IPS-18a (cell line): Measurements from ENCODE around the gene NHS.

Source experiments
- H3K27ac ChIP-seq: one replicate; pipeline ENCODE4 v1.5.1; 2013; ENCODE audit warnings: low read length
- H3K27me3 ChIP-seq: one replicate; pipeline ENCODE4 v1.6.1; 2013; ENCODE audit warnings: mild to moderate bottlenecking, low read length; ENCODE audit not compliant: control insufficient read depth, insufficient read depth
- H3K36me3 ChIP-seq: one replicate; pipeline ENCODE4 v1.6.1; 2013; ENCODE audit warnings: low read depth, low read length; ENCODE audit not compliant: control insufficient read depth
- H3K4me1 ChIP-seq: one replicate; pipeline ENCODE4 v1.6.1; 2013; ENCODE audit warnings: low read depth, low read length; ENCODE audit not compliant: control insufficient read depth
- H3K4me3 ChIP-seq: one replicate; pipeline ENCODE4 v1.5.1; 2013; ENCODE audit warnings: low read length
- H3K9ac ChIP-seq: one replicate; pipeline ENCODE4 v1.6.1; 2013; ENCODE audit warnings: mild to moderate bottlenecking, low read length, moderate library complexity
- H3K9me3 ChIP-seq: one replicate; pipeline ENCODE4 v1.6.1; 2013; ENCODE audit warnings: low read depth, low read length; ENCODE audit not compliant: control insufficient read depth

NHS gene

DNA sequence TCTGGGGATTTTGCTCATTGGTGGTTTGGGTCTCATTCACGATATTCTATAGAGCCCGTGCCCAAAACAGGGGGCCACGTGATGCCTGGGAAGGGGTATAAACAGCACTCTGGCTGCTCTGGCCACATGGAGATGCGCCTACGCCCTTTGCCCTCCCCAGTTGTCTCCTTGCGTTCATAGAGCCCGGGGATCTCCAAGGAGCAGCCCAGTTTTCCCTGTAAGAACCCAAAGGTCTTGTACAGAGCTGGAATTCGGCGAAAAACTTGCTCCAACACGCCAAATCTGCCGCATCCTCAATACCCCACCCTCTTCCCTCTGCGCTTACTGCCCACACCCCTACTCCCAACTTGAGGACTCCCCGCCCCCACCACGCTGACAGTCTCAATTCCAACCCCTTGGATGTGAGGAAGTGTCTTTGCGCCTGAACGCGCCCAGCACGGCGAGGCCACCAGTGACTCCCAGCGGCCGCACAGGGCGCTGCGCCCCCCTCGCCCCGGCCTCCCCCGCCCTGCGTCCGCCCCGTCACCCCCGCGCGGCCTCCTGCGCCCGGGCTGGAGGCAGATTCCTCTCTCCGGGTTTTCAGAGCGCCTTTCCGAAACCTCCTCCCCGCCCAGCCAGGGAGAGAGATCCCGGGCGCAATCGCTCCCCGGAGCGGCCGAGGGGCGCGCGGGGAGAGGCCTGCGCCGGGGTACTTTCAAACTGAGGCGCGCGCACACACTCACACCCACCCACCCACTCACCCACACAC lies at the start of gene NHS:
TSS of gene NHS (plus strand) at position 582 of the 748 bp plus-strand sequence. CDS start 558 bp downstream, outside the sequence.
- Histone ChIP-seq H3K4me3 (peak within 1 kb of the TSS; percentile 73), H3K9ac (peak within 1 kb of the TSS; percentile 43), H3K27ac (no peak within 1 kb of the TSS), H3K36me3 (no peaks in the 10 kb centered on the region), H3K9me3 (no peaks in the 10 kb centered on the region), H3K4me1 (peaks cover 18% of the 10 kb centered on the region), H3K27me3 (peaks cover 39% of the 10 kb centered on the region)

DNA sequence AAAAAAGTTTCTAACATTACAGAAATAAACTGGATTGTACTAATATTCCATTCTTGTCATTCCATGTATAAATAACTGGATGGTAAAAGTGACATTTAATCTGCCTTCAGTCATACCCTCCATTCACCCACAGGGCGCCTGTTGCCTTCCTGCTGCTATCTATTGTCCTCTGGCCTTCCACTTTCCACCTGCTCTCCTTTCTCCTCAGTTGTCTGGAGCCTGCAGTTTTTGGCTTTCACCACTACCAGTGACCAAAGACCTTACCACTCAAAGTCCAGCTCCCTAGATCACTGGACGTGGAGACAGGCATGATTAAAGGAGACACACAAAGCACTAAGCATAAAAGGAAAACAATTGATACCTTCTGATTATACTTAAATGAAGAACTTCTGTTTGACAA lies 46.2 kb upstream of the NHS start:
- Histone ChIP-seq H3K9ac (no peak overlapping the region), H3K4me3 (no peak overlapping the region), H3K9me3 (no peaks in the 10 kb centered on the region), H3K27me3 (no peaks in the 10 kb centered on the region), H3K36me3 (no peaks in the 10 kb centered on the region), H3K27ac (no peak overlapping the region), H3K4me1 (peaks cover 7% of the 10 kb centered on the region)

- Histone ChIP-seq H3K27me3 (no peaks in the 10 kb centered on the region), H3K4me1 (no peaks in the 10 kb centered on the region), H3K27ac (no peak overlapping the region), H3K9me3 (peaks cover 4% of the 10 kb centered on the region), H3K4me3 (no peak overlapping the region), H3K9ac (no peak overlapping the region), H3K36me3 (no peaks in the 10 kb centered on the region)
Measured at GRCh38 chrX:17336377-17336776, 38.6 kb upstream of the NHS start.

DNA sequence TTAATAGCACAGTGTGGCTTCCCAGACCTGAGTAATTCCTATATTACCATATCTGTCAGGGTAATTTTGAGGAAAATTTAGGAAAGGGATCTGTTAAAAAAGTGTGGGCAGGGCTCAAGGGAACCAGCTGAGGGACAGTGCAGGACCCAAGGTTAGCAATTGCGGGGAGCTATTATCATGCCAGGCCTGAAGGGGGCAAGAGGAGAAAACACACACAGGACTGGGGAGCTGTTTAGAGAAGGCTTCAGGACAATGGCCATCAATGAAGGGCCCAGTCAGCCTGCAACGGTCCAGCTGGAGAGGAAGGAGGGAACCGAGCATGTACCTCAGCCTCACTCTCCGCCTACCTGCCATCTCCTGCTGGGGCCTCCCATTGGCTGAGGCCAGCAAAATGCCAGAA lies 19.0 kb upstream of the NHS start:
- Histone ChIP-seq H3K9ac (no peak overlapping the region), H3K4me3 (no peak overlapping the region), H3K27me3 (no peaks in the 10 kb centered on the region), H3K36me3 (no peaks in the 10 kb centered on the region), H3K27ac (no peak overlapping the region), H3K4me1 (no peaks in the 10 kb centered on the region), H3K9me3 (no peaks in the 10 kb centered on the region)

GRCh38 chrX:17359500-17359899 lies 15.5 kb upstream of the NHS start:
- no peaks in the 10 kb centered on the region for H3K9me3 ChIP-seq
- H3K9ac ChIP-seq, result no peak overlapping the region
- H3K27ac ChIP-seq, result no peak overlapping the region
- H3K36me3 ChIP-seq, result no peaks in the 10 kb centered on the region
- no peak overlapping the region for H3K4me3 ChIP-seq
- H3K4me1 ChIP-seq, result no peaks in the 10 kb centered on the region
- no peaks in the 10 kb centered on the region for H3K27me3 ChIP-seq

- no peaks in the 10 kb centered on the region for H3K9me3 ChIP-seq
- no peaks in the 10 kb centered on the region for H3K4me1 ChIP-seq
- H3K36me3 ChIP-seq, result no peaks in the 10 kb centered on the region
- H3K9ac ChIP-seq, result no peak overlapping the region
- H3K27ac ChIP-seq, result no peak overlapping the region
- no peaks in the 10 kb centered on the region for H3K27me3 ChIP-seq
- no peak overlapping the region for H3K4me3 ChIP-seq
Measured at GRCh38 chrX:17361620-17362019, 13.4 kb upstream of the NHS start.

GRCh38 chrX:17368002-17368401 lies 7.0 kb upstream of the NHS start:
- Histone ChIP-seq H3K27ac (no peak overlapping the region), H3K4me1 (no peaks in the 10 kb centered on the region), H3K9me3 (no peaks in the 10 kb centered on the region), H3K36me3 (no peaks in the 10 kb centered on the region), H3K9ac (no peak overlapping the region), H3K4me3 (no peak overlapping the region), H3K27me3 (no peaks in the 10 kb centered on the region)

- H3K9me3 ChIP-seq, result no peaks in the 10 kb centered on the region
- no peak overlapping the region for H3K9ac ChIP-seq
- H3K36me3 ChIP-seq, result no peaks in the 10 kb centered on the region
- H3K4me3 ChIP-seq, result no peak overlapping the region
- H3K4me1 ChIP-seq, result peaks cover 9% of the 10 kb centered on the region
- H3K27me3 ChIP-seq, result no peaks in the 10 kb centered on the region
- no peak overlapping the region for H3K27ac ChIP-seq
Measured at GRCh38 chrX:17369309-17369708, 5.7 kb upstream of the NHS start.

DNA sequence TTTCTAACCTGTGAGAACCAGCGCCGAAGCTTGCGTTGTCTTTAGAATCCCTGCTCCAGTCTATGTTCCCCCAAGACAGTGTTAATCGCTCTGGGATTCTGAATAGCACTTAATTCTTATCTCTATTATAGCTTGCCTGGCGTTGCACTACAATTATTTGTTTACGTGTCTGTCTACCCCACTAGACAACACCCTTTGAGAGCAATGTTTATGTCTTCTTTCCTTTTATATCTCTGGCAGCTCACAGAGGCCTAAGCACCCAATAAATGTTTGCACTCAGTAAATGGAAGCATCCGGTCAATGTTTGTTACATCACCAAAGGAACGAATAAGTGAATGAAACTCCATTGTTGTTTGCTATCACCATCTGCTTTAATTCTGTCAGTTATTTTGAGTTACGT lies 4.8 kb upstream of the NHS start:
- peaks cover 12% of the 10 kb centered on the region for H3K4me1 ChIP-seq
- H3K9ac ChIP-seq, result no peak overlapping the region
- H3K36me3 ChIP-seq, result no peaks in the 10 kb centered on the region
- H3K27me3 ChIP-seq, result no peaks in the 10 kb centered on the region
- no peak overlapping the region for H3K27ac ChIP-seq
- H3K9me3 ChIP-seq, result no peaks in the 10 kb centered on the region
- H3K4me3 ChIP-seq, result no peak overlapping the region

- Histone ChIP-seq H3K4me1 (peaks cover 12% of the 10 kb centered on the region), H3K27ac (no peak overlapping the region), H3K4me3 (no peak overlapping the region), H3K36me3 (no peaks in the 10 kb centered on the region), H3K27me3 (peaks cover 16% of the 10 kb centered on the region), H3K9me3 (no peaks in the 10 kb centered on the region), H3K9ac (no peak overlapping the region)
Measured at GRCh38 chrX:17372052-17372451, 2.9 kb upstream of the NHS start.

- no peak overlapping the region for H3K4me3 ChIP-seq
Measured at GRCh38 chrX:17373337-17373736, 1.7 kb upstream of the NHS start.

DNA sequence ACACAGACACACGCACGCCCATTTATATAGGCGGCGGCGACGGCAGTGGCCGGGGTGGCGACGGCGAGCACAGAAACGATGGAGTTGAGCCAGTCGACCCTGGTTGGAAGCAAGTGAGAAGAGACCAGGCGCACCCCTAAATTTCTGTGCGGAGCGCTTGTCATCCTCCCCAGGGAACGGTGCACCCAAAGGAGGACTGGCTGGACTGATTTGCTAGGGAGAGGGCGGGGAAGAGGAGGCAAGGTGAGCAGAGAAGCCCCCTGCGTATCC lies 302 bp downstream of the NHS start:
- Histone ChIP-seq H3K4me1 (peaks cover 18% of the 10 kb centered on the region), H3K9ac (no peak overlapping the region), H3K4me3 (peak overlapping the region; percentile 73), H3K9me3 (no peaks in the 10 kb centered on the region), H3K36me3 (no peaks in the 10 kb centered on the region), H3K27ac (no peak overlapping the region), H3K27me3 (peaks cover 39% of the 10 kb centered on the region)

More at GRCh38 chrX:17373337-17373736, 1.7 kb upstream of the NHS start:
- Histone ChIP-seq H3K4me1 (peaks cover 18% of the 10 kb centered on the region), H3K36me3 (no peaks in the 10 kb centered on the region), H3K9me3 (no peaks in the 10 kb centered on the region), H3K27ac (no peak overlapping the region), H3K9ac (no peak overlapping the region), H3K27me3 (peaks cover 29% of the 10 kb centered on the region)
